ENCODE data around the gene ETV3L.
"Not testable (repeated sequence)": the region's sequence is repeated elsewhere in the genome, so short reads cannot be mapped to it uniquely, and the experiment has no call there.

GRCh38 chr1:157059241-157059640, 40.4 kb downstream of the ETV3L start:
- not testable (repeated sequence) for TF ChIP-seq EZH2 (IDR thresholded peaks at IDR 0.05; ENCODE audit: borderline replicate concordance, low read depth, low read length, severe bottlenecking)
- TF ChIP-seq, protein P1, sequence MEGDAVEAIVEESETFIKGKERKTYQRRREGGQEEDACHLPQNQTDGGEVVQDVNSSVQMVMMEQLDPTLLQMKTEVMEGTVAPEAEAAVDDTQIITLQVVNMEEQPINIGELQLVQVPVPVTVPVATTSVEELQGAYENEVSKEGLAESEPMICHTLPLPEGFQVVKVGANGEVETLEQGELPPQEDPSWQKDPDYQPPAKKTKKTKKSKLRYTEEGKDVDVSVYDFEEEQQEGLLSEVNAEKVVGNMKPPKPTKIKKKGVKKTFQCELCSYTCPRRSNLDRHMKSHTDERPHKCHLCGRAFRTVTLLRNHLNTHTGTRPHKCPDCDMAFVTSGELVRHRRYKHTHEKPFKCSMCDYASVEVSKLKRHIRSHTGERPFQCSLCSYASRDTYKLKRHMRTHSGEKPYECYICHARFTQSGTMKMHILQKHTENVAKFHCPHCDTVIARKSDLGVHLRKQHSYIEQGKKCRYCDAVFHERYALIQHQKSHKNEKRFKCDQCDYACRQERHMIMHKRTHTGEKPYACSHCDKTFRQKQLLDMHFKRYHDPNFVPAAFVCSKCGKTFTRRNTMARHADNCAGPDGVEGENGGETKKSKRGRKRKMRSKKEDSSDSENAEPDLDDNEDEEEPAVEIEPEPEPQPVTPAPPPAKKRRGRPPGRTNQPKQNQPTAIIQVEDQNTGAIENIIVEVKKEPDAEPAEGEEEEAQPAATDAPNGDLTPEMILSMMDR (IDR thresholded peaks at IDR 0.05; ENCODE audit: borderline replicate concordance, extremely low read depth, low read length, poor library complexity, severe bottlenecking), result not testable (repeated sequence)

Data from DND-41 (cell line).